ENCODE measurements around the gene ZNF575.
A peak's percentile ranks its signal among the peaks of the same experiment; 100 is the strongest.
"Not testable (repeated sequence)": the region's sequence is repeated elsewhere in the genome, so short reads cannot be mapped to it uniquely, and the experiment has no call there.

Gene ZNF575

DNA sequence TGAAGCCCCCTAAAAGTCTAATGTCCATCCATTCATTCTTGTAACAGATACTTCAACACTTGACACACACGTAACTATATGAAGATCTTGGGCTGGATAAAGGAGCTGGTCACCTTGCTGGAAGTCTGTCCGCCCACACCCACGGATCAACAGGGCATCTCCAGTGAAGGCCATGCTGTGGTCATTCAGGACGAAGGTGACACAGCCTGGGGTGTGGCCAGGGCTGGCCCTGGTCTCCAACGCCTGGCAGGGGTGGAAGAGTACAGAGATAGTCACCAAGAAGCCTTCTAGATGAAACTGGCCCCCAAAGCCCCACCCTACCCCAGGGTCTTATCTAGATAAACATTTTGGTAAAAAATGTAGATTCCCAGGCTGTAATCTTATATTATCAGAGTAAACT lies 21.7 kb upstream of the ZNF575 start:
- DNase-seq (ENCODE audit: low read depth) = no peak

DNA sequence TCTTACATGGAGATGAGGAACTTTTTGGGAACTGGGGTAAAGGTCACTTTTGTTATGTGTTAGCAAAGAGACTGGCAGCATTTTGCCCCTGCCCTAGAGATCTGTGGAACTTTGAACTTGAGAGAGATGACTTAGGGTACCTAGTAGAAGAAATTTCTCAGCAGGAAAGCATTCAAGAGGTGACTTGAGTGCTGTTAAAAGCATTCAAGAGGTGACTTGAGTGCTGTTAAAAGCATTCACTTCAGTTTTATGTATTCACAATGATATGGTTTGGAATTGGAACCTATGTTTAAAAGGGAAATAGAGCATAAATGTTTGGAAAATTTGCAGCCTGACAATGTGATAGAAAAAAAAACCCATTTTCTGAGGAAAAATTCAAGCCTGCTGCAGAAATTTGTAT lies 20.6 kb upstream of the ZNF575 start:
- not testable (repeated sequence) for DNase-seq (ENCODE audit: low read depth)

DNA sequence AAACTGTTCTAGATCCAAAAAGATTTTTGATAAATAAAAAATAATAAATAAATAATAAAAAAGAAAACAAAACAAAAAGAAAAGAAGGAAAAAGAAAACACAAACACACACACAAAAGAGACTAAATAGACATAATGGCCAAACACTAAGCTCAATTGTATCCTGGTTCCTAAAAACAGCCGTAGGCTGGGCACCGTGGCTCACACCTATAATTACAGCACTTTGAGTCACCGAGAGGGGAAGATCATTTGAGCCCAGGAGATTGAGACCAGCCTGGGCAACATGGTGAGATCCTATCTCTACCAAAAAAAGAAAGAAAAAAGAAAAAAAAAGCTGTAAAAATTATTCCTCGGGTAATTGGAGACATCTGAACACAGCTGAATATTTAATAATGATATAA lies 14.9 kb upstream of the ZNF575 start:
- DNase-seq (ENCODE audit: low read depth) = no peak

DNA sequence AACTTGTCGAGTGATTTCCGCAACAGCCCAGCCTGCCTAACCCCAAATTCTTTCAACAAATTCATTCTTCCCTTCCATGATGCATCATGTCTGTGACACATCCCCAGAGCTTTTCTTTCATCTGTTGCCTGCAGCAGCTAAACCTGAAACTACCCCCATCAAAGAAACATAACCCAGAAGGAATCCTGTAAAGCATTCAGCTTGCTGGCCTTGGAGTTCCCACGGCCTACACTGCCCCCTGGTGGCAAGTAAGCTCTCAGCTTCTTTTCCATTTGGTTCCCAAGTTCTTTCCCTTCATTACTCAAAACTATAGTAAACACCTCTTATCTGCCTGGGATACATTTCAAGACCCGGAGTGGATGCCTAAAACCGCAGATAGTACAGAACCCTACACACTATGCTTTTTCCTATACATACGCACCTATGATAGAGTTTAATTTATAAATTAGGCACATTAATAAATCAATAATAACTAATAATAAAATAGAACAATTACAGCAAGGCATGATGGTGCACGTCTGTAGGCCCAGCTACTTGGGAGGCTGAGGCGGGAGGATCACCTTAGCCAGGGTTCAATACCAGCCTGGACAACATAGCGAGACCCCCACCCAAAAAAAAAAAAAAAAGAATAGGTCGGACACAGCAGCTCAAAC lies 13.4 kb upstream of the ZNF575 start:
- peak; percentile 76 for DNase-seq (ENCODE audit: low read depth)

DNA sequence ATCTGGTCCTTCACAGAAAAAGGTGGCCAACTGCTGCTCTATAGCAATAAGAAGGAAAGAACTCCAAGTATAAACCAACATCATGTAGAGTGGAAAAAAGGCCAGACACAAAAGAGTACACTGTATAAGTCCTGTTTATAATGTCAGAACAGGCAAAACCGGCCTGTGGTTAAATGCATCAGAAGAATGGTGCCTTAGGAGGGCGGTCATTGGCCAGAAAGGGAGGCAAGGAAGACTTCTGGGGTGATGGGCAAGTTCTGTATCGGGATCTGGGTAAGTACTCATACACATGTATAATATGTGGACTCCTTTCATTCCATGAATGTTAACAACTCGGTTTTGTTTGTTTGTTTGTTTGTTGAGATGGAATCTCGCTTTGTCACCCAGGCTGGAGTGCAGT lies 10.1 kb upstream of the ZNF575 start:
- no peak for DNase-seq (ENCODE audit: low read depth)

DNA sequence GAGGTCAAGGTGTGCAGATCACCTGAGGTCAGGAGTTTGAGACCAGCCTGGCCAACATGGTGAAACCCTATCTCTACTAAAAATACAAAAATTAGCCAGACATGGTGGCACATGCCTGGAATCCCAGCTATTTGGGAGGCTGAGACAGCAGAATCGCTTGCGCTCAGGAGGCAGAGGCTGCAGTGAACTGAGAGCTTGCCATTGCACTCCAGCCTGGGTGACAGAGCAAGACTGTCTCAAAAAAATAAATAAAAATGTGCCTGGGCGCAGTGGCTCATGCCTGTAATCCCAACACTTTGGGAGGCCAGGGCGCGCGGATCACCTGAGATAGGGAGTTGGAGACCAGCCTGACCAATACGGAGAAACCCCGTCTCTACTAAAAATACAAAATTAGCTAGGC lies 9.3 kb upstream of the ZNF575 start:
- not testable (repeated sequence) for DNase-seq (ENCODE audit: low read depth)

DNA sequence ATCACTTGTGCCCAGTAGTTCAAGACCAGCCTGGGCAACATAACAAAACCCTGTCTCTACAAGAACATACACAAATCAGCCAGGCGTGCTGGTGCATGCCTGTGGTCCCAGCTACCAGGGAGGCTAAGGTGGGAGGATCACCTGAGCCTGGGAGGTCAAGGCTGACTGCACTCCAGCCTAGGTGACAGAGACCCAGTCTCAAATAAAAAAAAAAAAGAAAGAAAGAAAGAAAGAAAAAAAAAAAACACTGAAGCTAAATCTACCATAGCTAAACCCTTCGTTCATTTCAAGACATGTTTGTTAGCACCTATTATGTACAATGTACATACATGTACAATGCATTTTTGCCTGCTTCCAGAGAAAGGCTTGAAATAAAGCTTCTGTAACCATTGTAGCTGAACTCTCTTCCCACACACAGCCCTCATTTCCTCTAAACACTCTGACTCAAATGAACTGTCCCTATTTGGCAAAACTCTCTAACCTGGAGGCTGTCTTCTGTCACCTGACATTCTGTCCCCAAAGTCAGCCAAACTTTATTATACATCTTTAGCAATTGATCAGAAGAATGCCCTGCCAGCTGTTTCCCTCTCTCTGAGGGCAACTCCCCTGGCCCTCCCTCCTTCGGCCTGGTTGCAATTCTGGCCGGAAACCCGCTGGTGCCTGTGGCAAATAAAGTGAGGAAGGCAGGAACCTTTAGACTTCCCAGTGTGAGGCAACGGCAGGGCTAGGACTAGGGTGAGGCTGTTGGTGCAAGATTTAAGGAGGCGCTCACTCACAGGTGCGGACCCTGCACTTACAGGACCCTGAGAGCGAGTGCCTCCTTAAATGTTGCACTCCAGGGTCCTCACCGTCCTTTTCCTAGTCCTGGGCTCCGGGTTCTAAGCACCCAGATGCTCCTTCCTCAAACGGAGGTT lies 7.8 kb upstream of the ZNF575 start:
- DNase-seq (ENCODE audit: low read depth) = no peak

DNA sequence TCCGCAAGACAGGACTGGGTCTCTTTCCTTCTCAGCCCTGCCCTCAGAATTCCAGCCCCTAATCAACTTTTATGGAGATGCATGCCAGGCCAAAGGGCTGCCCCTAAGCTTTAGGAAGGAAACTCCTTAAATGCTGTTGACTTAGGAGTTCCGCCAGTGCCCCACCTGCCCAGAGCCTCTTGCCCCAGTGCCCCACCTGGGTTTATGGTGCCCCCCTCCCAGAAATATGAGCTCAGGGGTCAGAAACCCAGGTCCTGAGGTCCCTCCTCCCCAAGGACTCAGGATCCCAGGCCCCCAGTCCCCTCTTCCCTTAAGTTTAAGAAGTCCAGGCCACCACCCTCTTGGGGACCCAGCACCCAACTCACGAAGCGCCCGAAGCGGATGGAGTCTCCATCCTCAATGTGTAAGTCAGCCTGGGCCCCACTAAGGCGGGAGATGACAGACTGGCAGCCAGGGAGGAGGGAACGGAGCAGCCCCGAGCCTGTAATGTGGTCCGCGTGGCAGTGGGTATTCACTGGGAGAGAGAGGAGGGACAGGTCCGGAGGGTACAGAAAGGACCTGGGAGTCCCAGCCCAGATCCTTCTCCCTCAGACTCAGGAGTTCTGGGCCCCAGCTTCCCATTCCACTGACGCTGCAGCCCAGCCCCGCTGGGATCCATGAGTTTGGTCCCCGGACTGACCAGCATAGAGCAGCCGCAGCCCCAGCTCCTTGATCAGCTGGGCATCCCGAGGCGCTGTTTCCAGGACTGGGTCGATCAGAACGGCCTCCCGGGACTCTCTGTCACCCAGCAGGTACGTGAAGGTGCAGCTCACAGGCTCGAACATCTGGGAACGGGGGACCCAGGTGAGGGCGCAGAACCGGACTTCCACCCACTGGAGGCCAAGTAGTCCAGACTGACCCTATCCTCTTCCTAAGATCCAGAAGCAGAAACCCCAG lies 6.9 kb upstream of the ZNF575 start:
- no peak for DNase-seq (ENCODE audit: low read depth)

DNA sequence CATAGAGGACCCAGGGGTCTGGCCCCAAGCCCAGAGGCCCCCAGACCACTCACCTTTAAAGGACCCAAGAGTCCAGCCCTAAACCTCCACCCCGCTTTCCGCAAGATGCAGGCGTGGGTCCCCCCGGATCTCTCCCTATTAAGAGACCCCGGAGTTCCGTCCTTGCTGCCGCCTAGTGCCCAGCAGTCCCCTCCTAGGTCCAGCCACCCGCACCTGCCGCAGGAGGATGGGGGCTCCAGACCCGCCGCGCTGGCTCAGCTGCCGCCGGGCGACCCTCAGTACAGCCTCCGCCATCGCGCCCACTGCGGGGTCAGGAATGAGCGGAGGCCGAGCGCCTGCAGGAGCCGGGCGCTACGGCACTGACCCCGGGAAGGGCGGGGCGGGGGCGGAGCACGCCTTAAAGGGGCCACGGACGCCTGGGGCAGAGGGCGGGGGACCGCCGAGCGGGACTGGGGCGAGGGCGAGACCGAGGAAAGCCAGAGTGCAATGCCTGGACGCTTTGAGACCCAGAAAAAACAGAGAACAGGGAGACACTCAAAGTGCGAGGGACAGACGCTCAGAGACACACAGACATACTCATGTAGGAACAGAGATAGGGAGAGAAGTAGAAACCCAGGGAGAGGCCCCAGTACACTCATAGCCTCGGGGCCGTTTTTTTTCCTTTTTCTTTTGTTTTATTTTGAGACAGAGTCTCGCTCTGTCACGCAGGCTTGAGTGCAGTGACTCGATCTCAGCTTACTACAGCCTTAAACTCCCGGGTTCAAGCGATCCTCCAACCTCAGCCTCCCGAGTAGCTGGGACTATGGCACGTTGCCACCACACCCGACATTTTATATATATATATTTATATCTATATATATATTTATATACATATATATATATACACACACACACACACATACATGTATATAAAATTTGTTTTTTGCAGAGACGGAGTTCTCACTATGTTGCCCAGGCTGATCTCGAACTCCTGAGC lies 5.8 kb upstream of the ZNF575 start, which contains the start of gene ETHE1:
Gene ETHE1 (minus strand): TSS at position 318 of the 976 bp plus-strand sequence. CDS start 24 bp downstream, at position 294.
- peak; percentile 62 for DNase-seq (ENCODE audit: low read depth)

DNA sequence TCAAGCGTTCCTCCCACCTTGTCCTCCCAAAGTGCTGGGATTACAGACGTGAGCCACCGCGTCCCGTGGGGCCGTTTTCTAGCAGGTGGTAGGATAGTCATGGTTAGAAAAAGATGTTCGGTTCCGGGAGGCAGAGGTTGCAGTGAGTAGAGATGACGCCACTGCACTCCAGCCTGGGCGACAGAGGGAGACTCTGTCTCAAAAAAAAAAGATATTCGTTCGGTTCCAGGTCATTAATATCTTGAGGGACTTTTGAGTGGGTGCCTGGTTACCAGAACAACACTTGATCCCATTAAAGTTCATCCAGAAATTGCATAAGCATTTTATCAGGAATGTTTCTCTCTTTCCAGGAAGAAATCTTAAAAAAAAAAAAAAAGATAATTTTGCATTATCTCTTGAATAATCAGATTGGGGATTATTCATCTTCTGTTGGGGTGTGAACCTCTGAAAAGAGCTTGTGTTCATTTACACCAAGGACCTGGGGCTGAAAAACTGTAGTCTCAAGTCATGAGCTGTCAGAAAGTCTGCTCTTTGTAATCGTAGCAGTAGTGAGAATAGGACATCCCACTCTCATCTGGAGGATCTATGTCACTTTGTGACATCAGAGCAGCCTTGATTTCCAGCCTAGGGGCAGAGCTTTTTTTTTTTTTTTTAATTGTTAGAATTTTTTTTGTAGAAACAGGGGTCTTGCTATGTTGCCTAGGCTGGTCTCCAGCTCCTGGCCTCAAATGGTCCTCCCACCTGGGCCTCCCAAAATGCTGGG lies 4.9 kb upstream of the ZNF575 start:
- DNase-seq (ENCODE audit: low read depth) = no peak

DNA sequence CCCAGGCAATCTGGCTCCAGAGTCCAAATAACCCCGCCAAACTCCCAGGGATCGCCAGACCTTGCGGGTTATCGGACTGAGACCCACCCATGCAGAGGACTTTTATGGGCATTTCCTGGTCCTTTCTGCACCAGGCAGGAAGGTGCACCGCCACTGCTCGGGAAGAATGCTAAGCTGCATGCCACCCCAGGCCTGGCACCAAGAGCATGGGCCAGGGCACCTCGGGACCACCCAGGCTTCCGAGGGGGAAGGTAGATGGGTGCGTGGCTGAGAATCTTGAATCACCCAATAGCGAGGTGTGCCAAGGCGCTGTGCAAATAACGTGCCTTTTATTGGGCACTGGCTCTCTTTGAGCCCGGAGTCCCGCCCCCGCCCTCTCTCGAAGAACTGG lies 422 bp upstream of the ZNF575 start:
- DNase-seq (ENCODE audit: low read depth) = no peak

DNA sequence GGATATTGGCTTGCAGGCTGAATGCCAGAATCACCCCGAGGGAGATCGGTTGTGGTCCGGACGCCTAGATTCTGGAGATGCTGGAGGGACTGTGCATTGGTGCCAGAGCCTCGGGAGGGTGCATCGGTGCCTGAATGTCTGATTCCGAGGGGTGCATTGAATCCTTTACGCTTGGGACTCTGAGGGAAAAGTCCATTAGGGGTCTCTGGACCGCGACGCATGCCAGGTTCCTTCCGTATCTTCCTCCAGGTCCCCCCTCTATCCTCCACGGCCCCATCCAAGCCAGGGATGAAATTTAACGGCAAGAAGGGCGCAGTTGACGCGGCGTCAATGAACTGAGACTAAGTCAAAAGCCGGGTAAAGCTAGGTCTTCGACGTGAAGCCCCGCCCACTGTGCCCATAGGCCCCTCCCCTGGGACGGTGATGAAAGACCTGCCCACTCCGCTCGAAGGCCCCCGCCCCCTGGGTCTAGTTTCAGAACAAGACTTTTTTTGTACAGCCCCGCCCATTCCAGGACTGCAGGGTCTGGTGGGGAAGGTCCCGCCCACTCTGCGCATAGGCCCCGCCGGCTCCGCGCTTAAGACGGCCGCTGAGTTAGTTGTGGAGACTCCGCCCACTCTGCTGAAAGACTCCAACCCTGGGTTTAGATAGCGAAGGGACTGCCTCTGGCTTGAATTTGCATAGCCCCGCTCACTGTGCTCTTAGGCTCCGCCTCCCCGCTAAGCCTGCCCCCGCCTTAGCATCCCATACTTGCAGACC lies 737 bp downstream of the ZNF575 start:
- peak; percentile 91 for DNase-seq (ENCODE audit: low read depth)

DNA sequence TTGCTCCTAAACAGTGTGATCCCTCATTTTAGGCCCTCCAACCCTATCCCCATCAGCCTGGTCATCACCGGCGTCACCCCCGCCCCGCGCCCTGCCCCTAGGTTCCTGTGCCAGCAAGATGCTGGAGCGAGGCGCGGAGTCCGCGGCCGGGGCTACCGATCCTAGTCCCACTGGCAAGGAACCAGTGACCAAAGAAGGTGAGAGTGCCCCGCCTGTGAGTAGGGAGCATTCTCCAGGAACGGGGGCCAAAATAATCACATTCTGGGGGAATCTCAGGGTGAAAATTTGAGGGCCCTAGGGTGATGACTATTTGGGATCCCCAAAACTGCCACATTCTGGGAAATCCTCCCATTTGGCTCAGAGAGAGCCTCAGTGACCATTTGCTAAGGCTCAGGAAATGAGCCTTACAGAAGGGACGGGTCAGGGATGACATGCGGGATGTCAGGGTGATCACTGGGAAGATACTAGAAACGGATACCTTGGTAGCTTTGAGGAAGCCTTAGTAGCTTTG lies 1.4 kb downstream of the ZNF575 start:
- no peak for DNase-seq (ENCODE audit: low read depth)

DNA sequence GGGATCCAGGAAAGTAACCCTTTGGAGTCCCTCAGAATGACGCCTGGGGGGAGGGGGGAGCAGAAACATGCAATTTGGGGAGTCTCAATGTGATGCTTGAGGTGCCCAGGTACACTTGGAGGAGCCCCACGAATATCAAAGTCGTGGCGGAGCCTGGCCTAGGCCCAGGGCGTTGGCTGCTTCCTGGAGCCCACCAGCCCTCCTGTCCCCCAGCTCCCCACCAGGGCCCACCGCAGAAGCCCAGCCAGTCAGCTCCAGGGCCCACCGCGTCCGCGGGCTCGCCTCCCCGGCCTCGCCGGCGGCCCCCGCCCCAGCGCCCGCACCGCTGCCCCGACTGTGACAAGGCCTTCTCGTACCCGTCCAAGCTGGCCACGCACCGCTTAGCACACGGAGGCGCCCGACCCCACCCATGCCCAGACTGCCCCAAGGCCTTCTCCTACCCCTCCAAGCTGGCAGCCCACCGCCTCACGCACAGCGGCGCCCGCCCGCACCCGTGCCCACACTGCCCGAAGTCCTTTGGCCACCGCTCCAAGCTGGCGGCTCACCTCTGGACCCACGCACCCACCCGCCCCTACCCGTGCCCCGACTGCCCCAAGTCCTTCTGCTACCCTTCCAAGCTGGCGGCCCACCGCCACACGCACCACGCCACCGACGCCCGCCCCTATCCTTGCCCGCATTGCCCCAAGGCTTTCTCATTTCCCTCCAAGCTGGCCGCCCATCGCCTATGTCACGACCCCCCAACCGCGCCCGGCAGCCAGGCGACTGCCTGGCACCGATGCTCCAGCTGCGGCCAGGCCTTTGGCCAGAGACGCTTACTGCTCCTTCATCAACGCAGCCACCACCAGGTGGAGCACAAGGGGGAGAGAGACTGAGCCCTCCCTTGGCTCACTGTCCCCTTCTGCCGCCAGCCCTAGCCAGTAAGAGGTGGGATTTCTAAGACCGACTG lies 2.1 kb downstream of the ZNF575 start:
- no peak for DNase-seq (ENCODE audit: low read depth)

DNA sequence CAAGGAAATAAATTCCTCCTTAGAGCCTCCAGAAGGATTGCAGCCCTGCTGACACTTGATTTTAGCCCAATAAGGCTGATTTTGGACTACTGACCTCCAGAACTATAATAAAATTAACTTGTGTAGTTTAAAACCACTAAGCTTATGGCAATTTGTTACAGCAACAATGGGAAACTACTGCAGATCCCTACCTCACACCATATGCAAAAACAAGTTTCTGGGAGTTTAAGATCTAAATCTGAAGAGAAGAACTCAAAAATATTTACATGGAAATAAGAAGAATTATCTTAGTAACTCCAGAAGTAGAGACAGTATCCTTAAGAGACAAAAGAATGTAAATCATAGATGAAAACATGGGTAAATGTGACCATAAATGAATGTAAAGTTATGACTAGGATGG lies 5.9 kb downstream of the ZNF575 start:
- DNase-seq (ENCODE audit: low read depth) = no peak

DNA sequence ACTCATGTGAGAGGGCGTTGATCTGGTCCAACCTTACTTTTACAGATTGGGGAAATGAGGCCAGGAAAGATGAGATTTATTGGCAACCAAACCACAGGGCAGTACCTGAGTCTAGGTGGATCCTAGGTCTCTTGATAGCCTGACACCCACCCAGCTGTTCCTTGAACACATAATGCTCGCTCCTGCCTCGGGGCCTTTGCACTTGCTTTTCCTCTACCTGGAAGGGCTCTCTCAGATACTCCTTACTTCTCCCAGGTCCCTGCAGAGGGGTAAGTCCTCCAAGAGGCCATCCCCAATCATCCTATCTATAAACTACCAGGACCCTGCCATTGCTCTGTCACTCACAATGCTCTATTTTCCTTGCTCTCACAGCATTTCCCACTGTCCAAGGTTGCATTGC lies 7.4 kb downstream of the ZNF575 start:
- no peak for DNase-seq (ENCODE audit: low read depth)

DNA sequence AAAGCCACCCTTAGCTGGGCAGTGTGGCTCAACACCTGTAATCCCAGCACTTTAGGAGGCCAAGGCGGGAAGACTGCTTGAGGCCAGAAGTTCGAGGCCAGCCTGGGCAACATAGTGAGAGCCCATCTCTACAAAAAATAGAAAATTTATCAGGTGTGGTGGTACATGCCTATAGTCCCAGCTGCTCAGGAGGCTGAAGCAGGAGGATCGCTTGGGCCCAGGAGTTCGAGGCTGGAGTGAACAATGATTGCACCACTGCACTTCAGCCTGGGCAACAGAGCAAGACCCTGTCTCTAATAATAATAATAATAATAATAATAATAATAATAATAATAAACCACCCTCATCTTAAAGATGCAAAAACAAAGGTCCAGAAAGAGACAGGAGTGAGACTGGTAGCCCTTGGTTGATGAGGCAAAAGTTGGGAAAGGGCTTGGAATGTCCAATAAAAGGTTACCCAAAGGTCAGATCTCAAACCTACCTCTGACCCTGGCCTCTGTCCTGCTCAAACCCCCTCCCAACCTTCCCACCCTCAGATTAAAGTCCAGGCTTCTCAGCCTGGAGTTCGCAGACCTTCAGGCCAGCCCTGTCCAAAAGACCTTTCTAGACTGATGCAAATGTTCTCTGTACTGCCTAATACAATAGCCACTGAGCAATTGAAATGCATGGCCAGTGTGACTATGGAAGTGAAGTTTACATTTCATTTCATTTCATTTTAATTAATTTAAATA lies 9.1 kb downstream of the ZNF575 start:
- no peak for DNase-seq (ENCODE audit: low read depth)
